ENCODE results near the gene OR52A1. TPM values are rescaled to one million over a fixed set of nuclear protein-coding genes. Genes with fewer than 3 reads are reported as not detected.

OR52A1 gene
- total RNA-seq (not detected), total RNA-seq (0 to 0.06 (median 0) reads per million in 29 experiments)
- total RNA-seq (2013), result not detected

GRCh38 chr11:5154657-5155056 lies at the start of gene OR52A1:
Gene OR52A1, minus strand, starts transcription at chr11:5154757. Its CDS starts 2,388 bp downstream, at chr11:5152369.
- DNase-seq (no peak), ATAC-seq (replicated peaks in 1 of 4) (no peak)
- ChIA-PET POLR2A (interaction anchor here in 1 of 2 donors (0.7 kb wide), 1 partner anchor 664 kb away, joined by 3 read pairs; no protein-coding TSS in a partner anchor), CTCF (no interaction called here)
- 60% methylated on average over 2 of the region's 3 CpGs for WGBS (ENCODE audit: insufficient coverage)
- Mint-ChIP-seq H3K27me3 (peaks cover 0 to 9% of the 10 kb centered on the region in 2 donors), H3K27ac (no peak within 1 kb of the TSS), H3K4me1 (no peaks in the 10 kb centered on the region), H3K36me3 (no peaks in the 10 kb centered on the region), H3K9me3 (no peaks in the 10 kb centered on the region), H3K4me3 (no peak within 1 kb of the TSS)
- H3K4me1 ChIP-seq (ENCODE audit: control insufficient read depth in 1 of 2, extremely low read depth in 1 of 2, insufficient read depth in 2 of 2, low read length in 2 of 2), result no peaks in the 10 kb centered on the region
- no peaks in the 10 kb centered on the region for H3K36me3 ChIP-seq (ENCODE audit: control insufficient read depth in 2 of 2, extremely low read depth in 1 of 2, insufficient read depth in 1 of 2, low read length in 1 of 2)
- H3K9me3 ChIP-seq, result no peaks in the 10 kb centered on the region
- no peak within 1 kb of the TSS for H3K27ac ChIP-seq (ENCODE audit: low read length)
- H3K4me3 ChIP-seq (ENCODE audit: control insufficient read depth in 1 of 2, extremely low read depth in 1 of 2, low read length in 1 of 2), result no peak within 1 kb of the TSS
- H3K27me3 ChIP-seq (replicated peaks in 1 of 2; ENCODE audit: control insufficient read depth in 2 of 2, extremely low read depth in 1 of 2, insufficient read depth in 2 of 2, low read length in 1 of 2), result no peaks in the 10 kb centered on the region

GRCh38 chr11:5203366-5203765 lies 48.8 kb upstream of the OR52A1 start:
- ATAC-seq (replicated peaks in 1 of 4), result no peak
- POLR2A ChIA-PET, result no interaction called here
- no peak overlapping the region for H3K27ac ChIP-seq (ENCODE audit: low read length)

GRCh38 chr11:5200582-5200981 lies 46.0 kb upstream of the OR52A1 start, which contains the start of gene OR51V1:
Gene OR51V1, minus strand, starts transcription at chr11:5200682. Its CDS starts 0 bp downstream, at chr11:5200682.
- ChIA-PET CTCF (no interaction called here), POLR2A (no interaction called here)
- H3K4me1 Mint-ChIP-seq, result no peaks in the 10 kb centered on the region
- H3K4me1 ChIP-seq (ENCODE audit: control insufficient read depth in 1 of 2, extremely low read depth in 1 of 2, insufficient read depth in 2 of 2, low read length in 2 of 2), result no peaks in the 10 kb centered on the region
- H3K27me3 ChIP-seq (replicated peaks in 1 of 2; ENCODE audit: control insufficient read depth in 2 of 2, extremely low read depth in 1 of 2, insufficient read depth in 2 of 2, low read length in 1 of 2), result no peaks in the 10 kb centered on the region
- no peak for DNase-seq
- H3K9me3 ChIP-seq, result no peaks in the 10 kb centered on the region
- H3K27ac Mint-ChIP-seq, result no peak within 1 kb of the TSS
- no peak within 1 kb of the TSS for H3K4me3 Mint-ChIP-seq
- H3K36me3 Mint-ChIP-seq, result no peaks in the 10 kb centered on the region
- H3K9me3 Mint-ChIP-seq, result peaks cover 0 to 4% (median 0%) of the 10 kb centered on the region in 3 donors
- no peak for ATAC-seq (replicated peaks in 1 of 4)
- H3K27ac ChIP-seq (ENCODE audit: low read length), result no peak within 1 kb of the TSS
- H3K27me3 Mint-ChIP-seq, result peaks cover 0 to 5% of the 10 kb centered on the region in 2 donors
- WGBS (ENCODE audit: insufficient coverage), result no CpG with 5 or more reads among the region's 1 CpG
- H3K36me3 ChIP-seq (ENCODE audit: control insufficient read depth in 2 of 2, extremely low read depth in 1 of 2, insufficient read depth in 1 of 2, low read length in 1 of 2), result no peaks in the 10 kb centered on the region
- H3K4me3 ChIP-seq (ENCODE audit: control insufficient read depth in 1 of 2, extremely low read depth in 1 of 2, low read length in 1 of 2), result no peak within 1 kb of the TSS

More at GRCh38 chr11:5203366-5203765, 48.8 kb upstream of the OR52A1 start:
- H3K36me3 ChIP-seq (ENCODE audit: control insufficient read depth in 2 of 2, extremely low read depth in 1 of 2, insufficient read depth in 1 of 2, low read length in 1 of 2), result no peaks in the 10 kb centered on the region
- H3K4me1 ChIP-seq (ENCODE audit: control insufficient read depth in 1 of 2, extremely low read depth in 1 of 2, insufficient read depth in 2 of 2, low read length in 2 of 2), result no peaks in the 10 kb centered on the region
- Mint-ChIP-seq H3K4me3 (no peak overlapping the region), H3K4me1 (no peaks in the 10 kb centered on the region), H3K9me3 (peaks cover 0 to 4% (median 0%) of the 10 kb centered on the region in 3 donors), H3K27me3 (peaks cover 0 to 5% of the 10 kb centered on the region in 2 donors), H3K36me3 (no peaks in the 10 kb centered on the region), H3K27ac (no peak overlapping the region)
- H3K4me3 ChIP-seq (ENCODE audit: control insufficient read depth in 1 of 2, extremely low read depth in 1 of 2, low read length in 1 of 2), result no peak overlapping the region
- DNase-seq, result no peak
- H3K27me3 ChIP-seq (replicated peaks in 1 of 2; ENCODE audit: control insufficient read depth in 2 of 2, extremely low read depth in 1 of 2, insufficient read depth in 2 of 2, low read length in 1 of 2), result no peaks in the 10 kb centered on the region
- CTCF ChIA-PET, result no interaction called here
- H3K9me3 ChIP-seq, result no peaks in the 10 kb centered on the region
- WGBS (ENCODE audit: insufficient coverage), result 63% methylated on average over 1 of the region's 2 CpGs

- Mint-ChIP-seq H3K4me1 (no peaks in the 10 kb centered on the region), H3K27ac (no peak overlapping the region), H3K4me3 (no peak overlapping the region), H3K27me3 (peaks cover 0 to 5% of the 10 kb centered on the region in 2 donors), H3K36me3 (no peaks in the 10 kb centered on the region), H3K9me3 (peaks cover 0 to 4% (median 4%) of the 10 kb centered on the region in 3 donors)
- H3K4me1 ChIP-seq (ENCODE audit: control insufficient read depth in 1 of 2, extremely low read depth in 1 of 2, insufficient read depth in 2 of 2, low read length in 2 of 2), result no peaks in the 10 kb centered on the region
- no peaks in the 10 kb centered on the region for H3K9me3 ChIP-seq
- no peak overlapping the region for H3K27ac ChIP-seq (ENCODE audit: low read length)
- no peaks in the 10 kb centered on the region for H3K36me3 ChIP-seq (ENCODE audit: control insufficient read depth in 2 of 2, extremely low read depth in 1 of 2, insufficient read depth in 1 of 2, low read length in 1 of 2)
- H3K27me3 ChIP-seq (replicated peaks in 1 of 2; ENCODE audit: control insufficient read depth in 2 of 2, extremely low read depth in 1 of 2, insufficient read depth in 2 of 2, low read length in 1 of 2), result no peaks in the 10 kb centered on the region
- CTCF ChIA-PET, result no interaction called here
- ATAC-seq (replicated peaks in 1 of 4) (no peak), DNase-seq (no peak)
- POLR2A ChIA-PET, result no interaction called here
- no peak overlapping the region for H3K4me3 ChIP-seq (ENCODE audit: control insufficient read depth in 1 of 2, extremely low read depth in 1 of 2, low read length in 1 of 2)
Observed at GRCh38 chr11:5198285-5198684, 43.7 kb upstream of the OR52A1 start.

- WGBS (ENCODE audit: insufficient coverage), result 13% methylated on average over 1 of the region's 3 CpGs
- DNase-seq, result no peak
- POLR2A ChIA-PET, result no interaction called here
- peaks cover 0 to 7% (median 4%) of the 10 kb centered on the region in 3 donors for H3K9me3 Mint-ChIP-seq
- no peak for ATAC-seq (replicated peaks in 1 of 4)
- H3K4me1 ChIP-seq (ENCODE audit: control insufficient read depth in 1 of 2, extremely low read depth in 1 of 2, insufficient read depth in 2 of 2, low read length in 2 of 2), result no peaks in the 10 kb centered on the region
- no peaks in the 10 kb centered on the region for H3K36me3 Mint-ChIP-seq
- peaks cover 0 to 5% of the 10 kb centered on the region in 2 donors for H3K27me3 Mint-ChIP-seq
- no peak overlapping the region for H3K27ac Mint-ChIP-seq
- no peak overlapping the region for H3K4me3 ChIP-seq (ENCODE audit: control insufficient read depth in 1 of 2, extremely low read depth in 1 of 2, low read length in 1 of 2)
- no peak overlapping the region for H3K4me3 Mint-ChIP-seq
- no peaks in the 10 kb centered on the region for H3K27me3 ChIP-seq (replicated peaks in 1 of 2; ENCODE audit: control insufficient read depth in 2 of 2, extremely low read depth in 1 of 2, insufficient read depth in 2 of 2, low read length in 1 of 2)
- H3K27ac ChIP-seq (ENCODE audit: low read length), result no peak overlapping the region
- CTCF ChIA-PET, result no interaction called here
- no peaks in the 10 kb centered on the region for H3K9me3 ChIP-seq
- no peaks in the 10 kb centered on the region for H3K36me3 ChIP-seq (ENCODE audit: control insufficient read depth in 2 of 2, extremely low read depth in 1 of 2, insufficient read depth in 1 of 2, low read length in 1 of 2)
- H3K4me1 Mint-ChIP-seq, result no peaks in the 10 kb centered on the region
Observed at GRCh38 chr11:5197536-5197935, 43.0 kb upstream of the OR52A1 start.

- CTCF ChIA-PET, result no interaction called here
- Mint-ChIP-seq H3K9me3 (peaks cover 2 to 7% (median 4%) of the 10 kb centered on the region in 3 donors), H3K4me1 (no peaks in the 10 kb centered on the region), H3K27me3 (peaks cover 0 to 5% of the 10 kb centered on the region in 2 donors), H3K36me3 (no peaks in the 10 kb centered on the region), H3K27ac (no peak overlapping the region), H3K4me3 (no peak overlapping the region)
- H3K27ac ChIP-seq (ENCODE audit: low read length), result no peak overlapping the region
- no peaks in the 10 kb centered on the region for H3K27me3 ChIP-seq (replicated peaks in 1 of 2; ENCODE audit: control insufficient read depth in 2 of 2, extremely low read depth in 1 of 2, insufficient read depth in 2 of 2, low read length in 1 of 2)
- no peaks in the 10 kb centered on the region for H3K9me3 ChIP-seq
- POLR2A ChIA-PET, result no interaction called here
- H3K4me1 ChIP-seq (ENCODE audit: control insufficient read depth in 1 of 2, extremely low read depth in 1 of 2, insufficient read depth in 2 of 2, low read length in 2 of 2), result no peaks in the 10 kb centered on the region
- WGBS (ENCODE audit: insufficient coverage), result 90% methylated on average over 3 of the region's 3 CpGs
- no peaks in the 10 kb centered on the region for H3K36me3 ChIP-seq (ENCODE audit: control insufficient read depth in 2 of 2, extremely low read depth in 1 of 2, insufficient read depth in 1 of 2, low read length in 1 of 2)
- ATAC-seq (replicated peaks in 1 of 4), result no peak
- no peak for DNase-seq
- H3K4me3 ChIP-seq (ENCODE audit: control insufficient read depth in 1 of 2, extremely low read depth in 1 of 2, low read length in 1 of 2), result no peak overlapping the region
Observed at GRCh38 chr11:5196731-5197130, 42.2 kb upstream of the OR52A1 start.

- Mint-ChIP-seq H3K4me1 (no peaks in the 10 kb centered on the region), H3K36me3 (no peaks in the 10 kb centered on the region), H3K4me3 (no peak overlapping the region), H3K27me3 (peaks cover 0 to 5% of the 10 kb centered on the region in 2 donors), H3K27ac (no peak overlapping the region), H3K9me3 (peaks cover 4 to 7% (median 7%) of the 10 kb centered on the region in 3 donors)
- H3K27ac ChIP-seq (ENCODE audit: low read length), result no peak overlapping the region
- 95% methylated on average over 3 of the region's 5 CpGs for WGBS (ENCODE audit: insufficient coverage)
- H3K4me1 ChIP-seq (ENCODE audit: control insufficient read depth in 1 of 2, extremely low read depth in 1 of 2, insufficient read depth in 2 of 2, low read length in 2 of 2), result no peaks in the 10 kb centered on the region
- H3K9me3 ChIP-seq, result no peaks in the 10 kb centered on the region
- ATAC-seq (replicated peaks in 1 of 4) (no peak), DNase-seq (no peak)
- no peaks in the 10 kb centered on the region for H3K36me3 ChIP-seq (ENCODE audit: control insufficient read depth in 2 of 2, extremely low read depth in 1 of 2, insufficient read depth in 1 of 2, low read length in 1 of 2)
- ChIA-PET CTCF (no interaction called here), POLR2A (no interaction called here)
- H3K27me3 ChIP-seq (replicated peaks in 1 of 2; ENCODE audit: control insufficient read depth in 2 of 2, extremely low read depth in 1 of 2, insufficient read depth in 2 of 2, low read length in 1 of 2), result no peaks in the 10 kb centered on the region
- no peak overlapping the region for H3K4me3 ChIP-seq (ENCODE audit: control insufficient read depth in 1 of 2, extremely low read depth in 1 of 2, low read length in 1 of 2)
Observed at GRCh38 chr11:5196067-5196466, 41.5 kb upstream of the OR52A1 start.

Data from T-cell (primary cell).